Hepatocyte (in vitro differentiated cells): ENCODE data around the gene GMDS. TPM values are rescaled to one million over a fixed set of nuclear protein-coding genes. Genes with fewer than 3 reads are reported as not detected.

Experiments
- DNase-seq: peaks from one replicate; pipeline ENCODE4 v3.0.0-alpha.2; 2016; ENCODE audit warnings: low spot score
- H2AFZ ChIP-seq: fragments of 200-600 bp; sonication (generic); 2 replicates; pipeline ENCODE4 v1.6.0; 2016; ENCODE audit warnings: antibody characterized with exemption, mild to moderate bottlenecking
- H3K27ac ChIP-seq: fragments of 200-600 bp; sonication (generic); 2 replicates; pipeline ENCODE4 v1.5.1; 2016; ENCODE audit warnings: mild to moderate bottlenecking
- H3K27me3 ChIP-seq: fragments of 200-600 bp; sonication (generic); 2 replicates; pipeline ENCODE4 v1.6.1; 2016
- H3K36me3 ChIP-seq: fragments of 200-600 bp; sonication (generic); replicated peaks from 2 replicates; pipeline ENCODE4 v1.5.1; 2016; ENCODE audit warnings: low read depth; ENCODE audit not compliant: insufficient read depth
- H3K4me1 ChIP-seq: fragments of 200-600 bp; sonication (generic); 2 replicates; pipeline ENCODE4 v1.5.1; 2016; ENCODE audit warnings: mild to moderate bottlenecking, moderate library complexity; ENCODE audit not compliant: insufficient read depth
- H3K4me2 ChIP-seq: fragments of 200-600 bp; sonication (generic); 2 replicates; pipeline ENCODE4 v1.6.0; 2016
- H3K4me3 ChIP-seq: fragments of 200-600 bp; sonication (generic); 2 replicates; pipeline ENCODE4 v1.5.1; 2016; ENCODE audit warnings: mild to moderate bottlenecking
- H3K79me2 ChIP-seq: fragments of 200-600 bp; sonication (generic); 2 replicates; pipeline ENCODE4 v1.6.0; 2017; ENCODE audit warnings: mild to moderate bottlenecking
- H3K9me2 ChIP-seq: fragments of 200-600 bp; sonication (generic); replicated peaks from 2 replicates; pipeline ENCODE4 v1.6.0; 2017; ENCODE audit warnings: mild to moderate bottlenecking; ENCODE audit not compliant: insufficient read depth
- H3K9me3 ChIP-seq: fragments of 200-600 bp; sonication (generic); 2 replicates; pipeline ENCODE4 v1.5.1; 2016; ENCODE audit warnings: low read depth, mild to moderate bottlenecking
- H4K20me1 ChIP-seq: fragments of 200-600 bp; sonication (generic); 2 replicates; pipeline ENCODE4 v1.6.0; 2016; ENCODE audit warnings: mild to moderate bottlenecking; ENCODE audit not compliant: insufficient read depth, poor library complexity, severe bottlenecking
- EZH2 ChIP-seq: fragments of 200-600 bp; sonication (generic); IDR thresholded peaks from 2 replicates; pipeline ENCODE4 v1.6.1; 2016; ENCODE audit warnings: antibody characterized with exemption, mild to moderate bottlenecking, borderline replicate concordance
- EZH2phosphoT487 ChIP-seq: fragments of 200-600 bp; sonication (generic); IDR thresholded peaks from one replicate; pipeline ENCODE4 v1.6.1; 2018; ENCODE audit warnings: antibody characterized with exemption, mild to moderate bottlenecking, low read depth, moderate library complexity; ENCODE audit not compliant: unreplicated experiment, severe bottlenecking
- WGBS: methylation state at CpG from one replicate; pipeline ENCODE4 v1.1.6; 2016; ENCODE audit warnings: low lambda C conversion rate; ENCODE audit errors: missing lambda C conversion rate; 5-methylcytosine and 5-hydroxymethylcytosine counted together
- polyA plus RNA-seq: library from polyadenylated mRNA; unstranded; fragments of >200 nt; fragmentation: Nextera tagmentation; extraction: Ambion mirVana; gene quantifications from 2 replicates; pipeline ENCODE4 v1.2.1, GENCODE V29; 2016
- total RNA-seq: library from RNA; depleted of rRNA; stranded (reverse); fragments of >200 nt; gene quantifications from 2 replicates; pipeline ENCODE4 v1.2.3, GENCODE V29; 2014
- TF ChIP-seq, protein P1 (sequence below): fragments of 200-600 bp; sonication (generic); IDR thresholded peaks from 2 replicates; pipeline ENCODE4 v1.5.1; 2016; ENCODE audit warnings: antibody characterized with exemption, mild to moderate bottlenecking; ENCODE audit not compliant: poor library complexity

GMDS gene
- total and polyA plus RNA-seq, 2 experiments from 2014 or later: 20.7 to 32.6 TPM

GRCh38 chr6:2229039-2229438 is 16.4 kb downstream of the GMDS start:
- Histone ChIP-seq H3K4me1 (peaks cover 21% of the 10 kb centered on the region), H3K36me3 (no peaks in the 10 kb centered on the region), H3K4me2 (no peak overlapping the region), H3K9me3 (no peaks in the 10 kb centered on the region), H4K20me1 (no peaks in the 10 kb centered on the region), H3K27ac (no peak overlapping the region), H2AFZ (no peak overlapping the region), H3K4me3 (no peak overlapping the region), H3K79me2 (peaks cover 30% of the 10 kb centered on the region), H3K27me3 (no peaks in the 10 kb centered on the region), H3K9me2 (no peaks in the 10 kb centered on the region)
- 73% methylated on average over 4 of the region's 4 CpGs for WGBS
- no peak for DNase-seq
- TF ChIP-seq, protein P1, sequence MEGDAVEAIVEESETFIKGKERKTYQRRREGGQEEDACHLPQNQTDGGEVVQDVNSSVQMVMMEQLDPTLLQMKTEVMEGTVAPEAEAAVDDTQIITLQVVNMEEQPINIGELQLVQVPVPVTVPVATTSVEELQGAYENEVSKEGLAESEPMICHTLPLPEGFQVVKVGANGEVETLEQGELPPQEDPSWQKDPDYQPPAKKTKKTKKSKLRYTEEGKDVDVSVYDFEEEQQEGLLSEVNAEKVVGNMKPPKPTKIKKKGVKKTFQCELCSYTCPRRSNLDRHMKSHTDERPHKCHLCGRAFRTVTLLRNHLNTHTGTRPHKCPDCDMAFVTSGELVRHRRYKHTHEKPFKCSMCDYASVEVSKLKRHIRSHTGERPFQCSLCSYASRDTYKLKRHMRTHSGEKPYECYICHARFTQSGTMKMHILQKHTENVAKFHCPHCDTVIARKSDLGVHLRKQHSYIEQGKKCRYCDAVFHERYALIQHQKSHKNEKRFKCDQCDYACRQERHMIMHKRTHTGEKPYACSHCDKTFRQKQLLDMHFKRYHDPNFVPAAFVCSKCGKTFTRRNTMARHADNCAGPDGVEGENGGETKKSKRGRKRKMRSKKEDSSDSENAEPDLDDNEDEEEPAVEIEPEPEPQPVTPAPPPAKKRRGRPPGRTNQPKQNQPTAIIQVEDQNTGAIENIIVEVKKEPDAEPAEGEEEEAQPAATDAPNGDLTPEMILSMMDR: no peak
- TF ChIP-seq EZH2phosphoT487 (no peak), EZH2 (no peak)

- Histone ChIP-seq H3K36me3 (no peaks in the 10 kb centered on the region), H3K4me1 (peaks cover 21% of the 10 kb centered on the region), H4K20me1 (no peaks in the 10 kb centered on the region), H3K4me3 (no peak overlapping the region), H3K9me2 (no peaks in the 10 kb centered on the region), H3K27me3 (no peaks in the 10 kb centered on the region), H3K27ac (no peak overlapping the region), H3K9me3 (no peaks in the 10 kb centered on the region), H2AFZ (no peak overlapping the region), H3K79me2 (peaks cover 28% of the 10 kb centered on the region), H3K4me2 (no peak overlapping the region)
- no peak for TF ChIP-seq EZH2
- TF ChIP-seq, protein P1: no peak
- TF ChIP-seq EZH2phosphoT487: no peak
- DNase-seq: no peak
- WGBS: 83% methylated on average over 2 of the region's 2 CpGs
Measured at GRCh38 chr6:2228392-2228791, 17.0 kb downstream of the GMDS start.

DNA sequence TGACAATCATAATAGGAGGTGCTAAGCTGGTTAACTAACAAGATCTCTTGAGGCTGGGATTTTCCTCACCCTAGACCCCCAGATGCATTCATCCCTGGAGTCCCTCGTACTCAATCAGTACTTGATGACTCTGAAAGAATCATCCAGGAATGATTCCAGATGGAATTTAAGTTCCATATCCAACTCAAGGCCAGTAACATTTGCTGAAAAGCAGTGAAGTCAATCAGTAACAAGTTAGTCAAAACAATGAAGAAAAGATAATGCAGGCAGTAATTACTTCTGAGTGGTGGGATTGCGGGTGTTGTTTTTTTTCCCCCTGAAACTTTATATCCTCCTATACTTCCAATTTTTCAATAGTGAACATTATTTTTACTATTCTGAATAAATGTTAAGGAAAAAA is 18.6 kb downstream of the GMDS start:
- no peaks in the 10 kb centered on the region for H4K20me1 ChIP-seq
- H3K4me2 ChIP-seq: no peak overlapping the region
- no peak overlapping the region for H3K4me3 ChIP-seq
- no peaks in the 10 kb centered on the region for H3K9me2 ChIP-seq
- peaks cover 24% of the 10 kb centered on the region for H3K79me2 ChIP-seq
- peaks cover 24% of the 10 kb centered on the region for H3K4me1 ChIP-seq
- H3K27ac ChIP-seq: no peak overlapping the region
- H2AFZ ChIP-seq: no peak overlapping the region
- H3K9me3 ChIP-seq: no peaks in the 10 kb centered on the region
- DNase-seq: no peak
- 86% methylated on average over 2 of the region's 2 CpGs for WGBS
- TF ChIP-seq EZH2phosphoT487 (no peak), EZH2 (no peak)
- TF ChIP-seq, protein P1: no peak
- no peaks in the 10 kb centered on the region for H3K36me3 ChIP-seq
- no peaks in the 10 kb centered on the region for H3K27me3 ChIP-seq
